NCI-H1694 treated with DMSO at 0.1 percent for 48 hours (cell line): Measurements from ENCODE around the gene ARFGAP3.
A peak's percentile ranks its signal among the peaks of the same experiment; 100 is the strongest.

ENCODE experiments used
- DNase-seq: peaks from one replicate; lab custom pipeline; 2025; lab: John Stamatoyannopoulos, UW

ARFGAP3 gene

DNA sequence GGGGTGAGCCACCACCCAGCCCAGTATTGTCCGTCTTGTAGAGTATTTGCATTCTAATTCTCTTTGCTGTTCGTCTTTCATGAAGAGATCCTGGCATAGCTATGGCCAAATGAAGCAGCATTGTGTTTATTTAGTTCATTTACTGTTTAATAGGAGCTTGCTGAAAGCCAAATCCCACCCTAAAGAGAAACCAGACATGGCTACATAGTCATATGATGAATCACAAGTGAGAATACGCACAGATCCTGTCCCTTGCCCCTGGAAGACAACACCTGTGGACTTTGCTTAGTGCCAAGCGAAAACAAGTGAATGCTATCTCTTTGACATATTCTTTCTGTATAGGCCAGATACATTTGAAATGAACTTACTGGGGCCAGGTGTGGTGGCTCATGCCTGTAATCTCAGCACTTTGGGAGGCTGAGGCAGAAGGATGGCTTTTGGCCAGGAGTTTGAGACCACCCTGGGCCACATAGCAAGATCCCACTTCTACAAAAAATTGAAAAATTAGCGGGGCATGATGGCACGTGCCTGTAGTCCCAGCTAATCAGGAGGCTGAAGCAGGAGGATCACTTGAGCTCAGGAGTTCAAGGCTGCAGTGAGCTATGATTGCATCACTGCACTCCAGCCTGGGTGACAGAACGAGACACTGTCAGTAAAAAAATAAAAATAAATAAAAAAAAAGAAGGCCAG is 5.1 kb upstream of the ARFGAP3 start:
- no peak for DNase-seq

DNA sequence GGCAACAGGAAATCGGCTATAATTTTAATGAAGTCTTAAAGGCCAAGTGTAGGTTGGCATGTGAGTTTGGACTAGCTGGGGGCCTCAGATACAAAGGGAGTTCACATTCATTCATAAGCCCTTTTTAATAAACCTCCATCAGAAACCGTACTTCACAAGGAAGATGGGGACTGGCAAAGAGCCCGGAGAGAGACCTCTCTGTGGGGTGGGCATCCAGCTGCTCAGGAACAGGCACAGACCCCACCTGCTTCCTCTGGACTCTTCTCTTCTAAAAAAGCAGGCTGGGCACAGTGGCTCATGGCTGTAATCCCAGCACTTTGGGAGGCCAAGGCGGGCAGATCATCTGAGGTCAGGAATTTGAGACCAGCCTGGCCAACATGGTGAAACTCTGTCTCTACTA is 3.9 kb upstream of the ARFGAP3 start:
- DNase-seq = peak; percentile 12

DNA sequence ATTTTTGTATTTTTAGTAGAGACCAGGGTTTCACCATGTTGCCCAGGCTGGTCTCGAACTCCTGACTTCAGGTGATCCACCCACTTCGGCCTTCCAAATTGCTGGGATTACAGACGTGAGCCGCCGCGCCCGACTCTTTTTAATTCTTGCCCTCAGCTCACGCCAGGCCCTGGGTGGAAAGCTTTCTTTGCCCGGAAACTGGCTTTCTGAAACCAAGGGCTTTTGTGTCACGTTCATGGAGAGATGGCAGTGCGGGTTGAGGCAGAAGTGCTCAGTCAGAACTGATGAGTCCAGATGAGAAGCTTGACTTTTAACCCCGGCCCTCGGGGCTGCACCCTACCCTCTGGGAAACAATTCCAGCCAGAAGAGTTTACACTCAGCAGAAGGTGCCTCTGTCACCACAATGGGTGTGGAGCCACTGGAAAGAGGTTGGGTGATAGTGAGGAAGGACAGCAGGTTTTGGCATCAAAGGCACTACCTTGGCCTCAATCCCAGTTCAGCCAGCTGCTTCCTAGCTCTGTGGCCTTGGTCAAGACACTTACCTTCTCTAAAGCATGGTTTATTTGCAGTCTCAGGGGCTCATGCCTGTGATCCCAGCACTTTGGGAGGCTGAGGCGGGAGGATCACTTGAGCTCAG is 890 bp upstream of the ARFGAP3 start:
- no peak for DNase-seq

DNA sequence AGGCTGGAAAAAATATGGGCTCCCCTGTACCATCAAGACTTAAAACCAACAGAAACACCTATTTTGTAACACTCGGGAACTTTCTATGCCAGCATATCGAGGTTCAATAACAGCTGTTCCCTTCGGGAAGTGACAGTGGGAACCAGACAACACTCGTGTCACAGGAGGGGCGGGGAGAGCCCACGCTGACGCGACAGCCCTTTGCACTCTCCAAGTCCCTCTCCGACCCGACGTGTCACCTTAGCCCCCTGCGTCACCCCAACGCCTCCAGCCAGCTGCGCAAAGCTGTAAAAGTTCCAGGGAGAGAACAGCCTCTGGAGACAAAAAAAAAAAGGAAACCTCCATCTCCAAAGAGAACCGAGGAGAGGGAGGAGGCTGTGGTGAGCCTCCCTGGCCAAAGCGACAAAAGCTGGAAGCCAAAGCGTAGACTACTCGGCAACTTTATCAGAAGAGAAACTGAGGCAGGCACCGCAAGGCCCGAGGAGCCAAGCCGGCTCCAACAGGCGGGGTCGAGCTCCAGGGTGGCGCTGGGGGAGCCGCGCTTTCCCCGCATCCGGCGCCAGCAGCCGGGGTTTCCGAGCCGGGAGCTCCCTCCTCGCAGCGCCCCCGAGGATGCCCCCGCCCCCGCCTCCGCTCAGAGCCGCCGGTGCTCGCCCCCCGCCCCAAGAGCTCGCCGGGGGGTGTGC is 751 bp downstream of the ARFGAP3 start:
- no peak for DNase-seq

DNA sequence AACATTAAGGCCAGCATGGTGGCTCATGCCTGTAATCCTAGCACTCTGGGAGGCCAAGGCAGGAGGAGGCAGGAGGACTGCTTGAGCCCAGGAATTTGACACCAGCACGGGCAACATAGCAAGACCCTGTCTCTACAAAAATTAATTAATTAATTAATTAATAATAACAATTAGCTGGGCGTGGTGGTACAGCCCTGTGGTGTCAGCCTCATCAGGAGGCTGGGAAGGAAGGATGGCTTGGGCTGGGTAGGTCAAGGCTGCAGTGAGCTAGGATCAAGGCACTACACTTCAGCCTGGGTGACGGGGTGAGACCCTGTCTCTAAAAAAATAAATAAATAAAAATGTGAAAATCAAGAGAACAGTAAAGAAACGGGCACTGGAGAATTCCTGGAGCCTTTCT is 1.4 kb downstream of the ARFGAP3 start:
- DNase-seq = no peak

DNA sequence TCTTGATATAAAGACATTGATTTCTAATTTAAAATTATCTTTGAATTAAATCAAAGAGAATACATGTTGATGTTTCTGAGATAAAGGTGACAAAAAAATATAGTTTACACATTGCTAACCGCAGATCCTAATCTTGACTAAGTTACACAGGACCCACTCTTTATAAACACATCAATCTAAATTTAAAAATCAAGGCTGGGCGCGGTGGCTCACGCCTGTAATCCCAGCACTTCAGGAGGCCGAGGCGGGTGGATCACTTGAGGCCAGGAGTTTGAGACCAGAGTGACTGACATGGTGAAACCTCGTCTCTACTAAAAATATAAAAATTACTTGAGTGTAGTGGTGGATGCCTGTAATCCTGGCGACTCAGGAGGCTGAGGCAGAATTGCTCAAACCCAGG is 1.9 kb downstream of the ARFGAP3 start:
- no peak for DNase-seq

DNA sequence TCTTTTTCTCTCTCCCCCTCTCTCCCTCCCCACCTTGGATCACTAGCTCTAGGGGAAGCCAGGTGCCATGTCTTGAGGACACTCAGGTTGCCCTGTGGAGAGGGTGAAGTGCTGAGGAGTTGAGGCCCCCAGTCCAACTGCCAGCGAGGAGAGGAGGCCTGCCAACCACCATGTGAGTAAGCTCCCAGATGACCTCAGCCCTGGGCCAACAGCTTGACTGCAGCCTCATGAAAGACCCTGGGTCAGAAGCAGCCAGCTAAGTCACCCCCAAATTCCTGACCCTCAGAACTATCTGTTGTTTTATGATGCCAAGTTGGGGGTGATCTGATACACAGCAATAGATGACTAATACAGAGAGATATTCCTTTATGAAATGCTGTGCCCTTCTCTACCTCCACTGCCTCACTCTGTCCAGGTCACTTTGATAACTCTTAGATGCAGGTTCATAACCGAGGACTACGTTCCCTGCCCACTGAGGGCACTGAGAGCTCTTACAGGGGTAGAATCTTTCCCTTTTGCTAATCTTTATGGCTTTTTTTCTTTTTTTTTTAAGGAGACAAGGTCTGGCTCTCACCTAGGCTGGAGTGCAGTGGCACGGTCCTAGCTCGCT is 8.0 kb downstream of the ARFGAP3 start:
- DNase-seq = no peak

DNA sequence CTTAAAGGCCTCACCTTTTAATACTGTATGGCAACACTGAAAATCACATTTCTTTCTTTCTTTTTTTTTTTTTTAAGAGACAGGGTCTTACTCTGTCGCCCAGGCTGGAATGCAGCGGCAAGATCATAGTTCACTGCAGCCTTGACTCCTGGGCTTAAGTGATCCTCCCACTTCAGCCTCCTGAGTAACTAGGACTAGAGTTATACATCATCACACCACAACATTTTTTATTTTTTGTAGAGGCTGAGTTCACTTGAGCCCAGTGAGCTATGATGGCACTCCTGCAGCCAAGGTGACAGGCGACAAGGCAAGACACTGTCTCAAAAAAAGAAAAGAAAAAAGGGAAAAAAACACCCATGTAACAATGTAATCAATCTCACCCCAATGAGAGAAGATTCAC is 10.0 kb downstream of the ARFGAP3 start:
- no peak for DNase-seq

DNA sequence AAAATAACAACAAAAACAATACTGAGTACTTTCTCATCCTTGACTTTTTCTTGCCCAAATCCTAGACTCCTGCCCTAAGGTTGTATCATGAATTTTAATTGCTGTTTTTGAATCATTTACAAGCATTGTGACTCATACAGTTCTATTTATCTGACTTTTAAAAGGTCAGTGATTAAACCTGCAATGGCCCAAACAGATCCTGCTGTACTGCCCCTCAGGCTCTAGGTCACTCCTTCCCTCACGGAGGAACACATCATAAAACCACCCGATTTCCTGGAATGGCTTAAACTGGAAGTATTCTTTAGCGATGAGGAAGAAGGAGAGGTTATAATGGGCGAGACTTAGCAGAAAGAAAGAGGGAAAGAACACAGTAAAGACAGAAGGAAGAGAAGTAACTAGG is 12.3 kb downstream of the ARFGAP3 start:
- no peak for DNase-seq

DNA sequence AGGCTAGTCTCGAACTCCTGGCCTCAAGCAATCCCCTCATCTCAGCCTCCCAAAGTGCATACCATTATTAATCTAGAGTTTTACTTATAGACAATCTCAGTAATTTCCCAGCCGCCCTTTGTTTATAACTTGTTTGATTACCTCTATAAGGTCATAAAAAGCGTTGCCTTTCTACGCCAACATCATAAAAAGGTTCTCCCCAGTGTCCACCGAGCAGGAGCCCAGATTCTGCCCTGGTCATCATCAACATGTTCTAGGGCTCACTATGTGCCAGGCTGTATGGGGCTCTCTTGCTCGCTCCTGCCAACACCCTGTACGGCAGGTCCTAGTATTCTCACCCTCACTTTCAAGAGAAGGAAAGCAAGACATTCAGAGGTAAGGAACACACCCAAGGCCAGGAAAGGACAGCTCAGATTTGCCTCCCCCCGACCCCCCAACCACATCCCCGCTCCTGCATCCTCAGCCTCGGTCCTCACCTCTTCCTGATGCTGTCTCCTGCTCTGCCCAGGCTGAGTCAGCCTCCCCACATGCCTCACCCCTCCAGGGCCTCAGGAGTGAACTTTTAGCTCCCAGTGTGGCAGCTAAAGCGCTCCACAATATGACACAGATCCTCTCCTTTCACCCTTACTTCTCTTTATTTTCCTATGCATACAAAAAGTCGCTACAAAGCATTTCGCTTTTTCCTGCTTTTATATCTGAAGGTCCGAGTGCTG is 14.3 kb downstream of the ARFGAP3 start:
- DNase-seq = no peak

DNA sequence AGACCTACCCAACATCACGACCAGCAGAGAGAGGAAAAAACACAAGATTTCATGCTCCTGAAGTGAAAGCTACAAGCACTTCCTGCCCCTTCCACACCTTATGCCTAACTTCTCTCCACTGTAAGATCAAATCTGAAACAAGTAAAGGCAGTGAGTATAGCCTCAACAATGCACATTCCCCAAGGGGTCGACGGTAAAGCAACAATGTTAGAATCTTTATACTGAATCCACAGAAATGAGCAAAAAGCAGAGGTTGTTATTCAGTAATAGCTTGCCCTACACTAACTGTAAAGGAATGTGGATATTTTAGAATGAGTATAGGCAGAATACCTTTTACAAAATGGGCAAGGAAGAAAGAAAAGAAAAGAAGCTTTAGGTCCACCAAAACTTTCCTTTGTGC is 15.6 kb downstream of the ARFGAP3 start:
- DNase-seq = no peak

DNA sequence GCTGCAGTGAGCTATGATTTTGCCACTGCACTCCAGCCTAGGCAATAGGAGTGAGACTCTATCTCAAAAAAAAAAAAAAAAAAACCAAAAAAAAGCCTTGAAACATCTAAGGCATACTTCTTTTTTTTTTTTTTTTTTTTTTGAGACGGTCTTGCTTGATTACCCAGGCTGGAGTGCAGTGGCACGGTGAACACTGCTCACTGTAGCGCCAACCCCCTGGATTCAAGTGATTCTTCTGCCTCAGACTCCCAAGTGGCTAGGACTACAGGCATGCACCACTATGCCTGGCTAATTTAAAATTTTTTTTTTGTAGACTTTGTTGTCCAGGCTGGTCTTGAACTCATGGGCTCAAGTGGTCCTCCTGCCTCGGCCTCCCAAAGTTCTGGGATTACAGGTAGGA is 19.5 kb downstream of the ARFGAP3 start:
- DNase-seq = no peak

DNA sequence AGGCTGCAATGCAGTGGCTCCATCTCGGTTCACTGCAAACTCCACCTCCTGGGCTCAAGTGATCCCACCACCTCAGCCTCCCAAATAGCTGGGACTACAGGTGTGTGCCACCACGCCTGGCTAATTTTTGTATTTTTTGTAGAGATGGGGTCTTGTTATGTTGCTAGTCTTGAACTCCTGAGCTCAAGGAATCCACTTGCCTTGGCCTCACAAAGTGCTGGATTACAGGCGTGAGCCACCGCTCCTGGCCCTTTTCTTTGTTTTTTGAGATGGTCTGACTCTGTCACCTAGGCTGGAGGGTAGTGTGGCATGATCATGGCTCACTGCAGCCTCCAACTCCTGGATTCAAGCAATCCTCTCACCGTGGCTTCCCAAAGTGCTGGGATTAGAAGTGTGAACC is 21.0 kb downstream of the ARFGAP3 start:
- no peak for DNase-seq

DNA sequence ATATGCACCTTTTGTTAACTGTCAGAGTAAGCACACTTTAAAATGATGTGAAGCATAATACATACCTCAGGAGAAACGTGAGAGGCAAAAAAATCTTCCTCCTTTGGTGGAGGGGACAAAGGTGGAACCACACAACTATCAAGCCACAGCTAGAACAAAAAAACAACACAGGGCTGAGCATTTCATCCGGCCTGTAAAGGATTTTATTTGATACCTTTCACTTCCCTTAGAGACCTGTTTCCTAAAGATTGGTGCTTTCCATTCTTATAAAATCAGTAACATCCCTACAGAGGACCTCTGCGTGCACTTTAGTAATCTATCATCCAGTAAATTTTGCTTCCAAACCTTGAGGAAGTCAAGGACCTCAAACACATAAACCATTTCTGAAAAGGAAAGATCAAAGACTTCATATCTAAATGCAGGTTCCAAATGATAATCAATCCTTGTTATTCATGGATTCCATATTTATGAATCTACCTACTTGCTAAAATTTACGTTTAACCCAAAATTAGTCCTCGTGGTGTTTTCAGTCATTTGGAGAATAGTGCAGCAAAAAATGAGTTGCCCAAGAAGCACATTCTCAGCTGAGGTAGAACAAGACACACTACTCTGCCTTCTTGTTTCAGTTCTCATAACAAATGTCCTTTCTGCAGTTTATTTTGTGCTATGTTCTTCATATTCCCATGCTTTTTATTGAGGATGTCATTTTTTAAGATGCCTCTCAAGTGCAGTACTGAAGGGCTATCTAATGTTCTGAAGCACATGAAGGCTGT is 22.7 kb downstream of the ARFGAP3 start:
- DNase-seq = no peak

DNA sequence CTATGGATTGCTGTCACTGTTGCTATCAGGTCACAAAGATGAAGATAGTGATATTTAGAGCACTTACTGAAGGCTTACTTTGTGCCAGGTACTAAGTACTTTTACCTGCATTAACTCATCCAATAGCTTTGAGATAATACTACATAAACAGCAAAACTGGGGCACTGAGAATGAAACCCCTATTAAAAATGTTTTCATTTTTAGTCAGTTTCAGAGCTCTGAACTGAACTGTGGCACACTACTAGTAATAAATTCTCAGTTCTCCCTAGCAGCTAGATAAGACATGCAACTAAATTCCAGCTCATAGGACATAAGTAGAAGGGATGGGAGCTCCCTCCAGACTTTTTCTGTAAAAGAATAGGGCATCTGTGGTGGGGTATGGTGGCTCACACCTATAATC is 24.0 kb downstream of the ARFGAP3 start:
- DNase-seq = no peak

DNA sequence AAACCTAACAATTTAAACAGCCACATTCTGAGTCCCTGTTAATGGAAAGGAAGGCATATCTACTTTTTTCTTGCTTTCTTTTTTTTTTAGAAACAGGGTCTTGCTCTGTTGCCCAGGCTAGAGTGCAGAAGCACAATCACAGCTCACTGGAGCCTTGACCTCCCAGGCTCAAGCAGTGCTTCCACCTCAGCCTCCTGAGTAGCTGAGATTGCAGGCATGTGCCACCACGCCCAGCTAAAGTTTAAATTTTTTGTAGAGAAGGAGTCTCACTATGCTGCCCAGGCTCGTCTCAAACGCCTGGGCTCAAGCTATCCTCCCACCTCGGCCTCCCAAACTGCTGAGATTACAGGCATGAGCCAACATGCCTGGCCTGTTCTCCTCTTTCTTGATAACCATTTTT is 25.4 kb downstream of the ARFGAP3 start:
- DNase-seq = no peak

DNA sequence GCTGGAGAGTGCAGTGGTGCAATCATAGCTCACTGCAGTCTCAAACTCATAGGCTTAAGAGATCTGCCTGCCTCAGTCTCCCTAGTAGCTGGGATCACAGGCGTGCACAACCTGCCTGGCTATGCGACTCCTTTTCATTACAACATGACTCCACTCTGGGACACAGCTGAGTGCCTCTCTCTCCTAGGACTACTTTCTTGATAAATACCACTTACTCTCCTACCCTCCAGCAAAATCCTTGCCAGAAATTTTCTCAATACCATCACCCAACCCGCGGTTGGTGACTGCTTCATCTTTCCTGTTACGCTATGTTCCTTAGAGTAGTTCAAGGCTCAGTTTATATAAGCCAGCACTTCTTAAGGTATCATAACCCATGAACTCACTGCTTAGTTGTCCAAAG is 26.9 kb downstream of the ARFGAP3 start:
- no peak for DNase-seq

DNA sequence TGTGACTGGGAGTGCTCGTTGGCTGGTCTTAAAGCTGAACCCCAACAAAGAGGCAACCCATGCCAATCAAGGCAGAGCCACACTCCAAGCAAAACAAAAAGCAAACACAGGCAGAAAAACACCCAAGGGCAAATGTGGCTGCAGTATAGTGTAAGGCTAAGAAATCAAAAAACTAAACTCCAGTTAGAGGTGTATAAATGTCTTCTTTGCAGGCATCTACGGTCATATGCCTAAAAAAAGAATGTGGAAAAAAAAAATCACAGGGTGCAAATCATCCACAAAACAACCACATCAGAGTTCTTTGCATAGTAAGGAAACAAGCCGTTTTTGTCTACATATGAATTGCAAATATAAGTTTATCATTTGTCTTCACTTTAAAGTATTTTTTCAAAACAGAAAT is 27.8 kb downstream of the ARFGAP3 start:
- no peak for DNase-seq

DNA sequence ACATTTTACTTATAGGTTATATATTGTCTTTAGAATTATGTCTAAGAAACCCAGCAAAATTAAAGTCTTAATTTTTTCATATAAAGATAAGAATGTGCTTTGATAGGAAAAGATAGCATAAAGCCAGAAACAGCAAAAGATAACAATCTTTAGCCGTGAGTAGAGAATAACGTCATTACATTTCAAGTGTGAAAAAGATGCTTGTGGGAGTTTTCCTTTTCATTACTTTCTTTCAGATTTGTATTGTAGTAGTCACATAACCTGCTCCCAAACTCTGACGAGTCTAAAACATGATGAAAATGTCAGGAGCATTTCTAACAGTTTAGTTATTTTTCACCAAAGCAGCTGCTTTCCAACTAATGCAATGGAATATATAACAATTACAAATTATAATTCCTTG is 31.3 kb downstream of the ARFGAP3 start:
- DNase-seq = no peak

DNA sequence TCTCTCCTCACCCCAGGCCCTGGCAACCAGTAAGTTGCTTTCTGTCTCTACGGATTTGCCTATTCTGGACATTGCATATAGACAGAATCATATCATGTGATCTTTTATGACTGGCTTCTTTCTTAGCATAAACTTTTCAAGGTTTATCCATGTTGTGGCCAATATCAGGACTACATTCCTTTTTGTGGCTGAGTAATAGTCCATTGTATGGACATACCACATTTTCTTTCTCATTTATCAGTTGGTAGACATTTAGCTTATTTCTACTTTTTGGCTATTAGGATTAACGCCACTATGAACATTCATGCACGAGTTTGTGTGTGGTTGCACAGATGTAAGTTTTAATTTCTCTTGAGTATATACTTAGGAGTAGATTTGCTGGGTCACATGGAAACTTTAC is 35.7 kb downstream of the ARFGAP3 start:
- no peak for DNase-seq

DNA sequence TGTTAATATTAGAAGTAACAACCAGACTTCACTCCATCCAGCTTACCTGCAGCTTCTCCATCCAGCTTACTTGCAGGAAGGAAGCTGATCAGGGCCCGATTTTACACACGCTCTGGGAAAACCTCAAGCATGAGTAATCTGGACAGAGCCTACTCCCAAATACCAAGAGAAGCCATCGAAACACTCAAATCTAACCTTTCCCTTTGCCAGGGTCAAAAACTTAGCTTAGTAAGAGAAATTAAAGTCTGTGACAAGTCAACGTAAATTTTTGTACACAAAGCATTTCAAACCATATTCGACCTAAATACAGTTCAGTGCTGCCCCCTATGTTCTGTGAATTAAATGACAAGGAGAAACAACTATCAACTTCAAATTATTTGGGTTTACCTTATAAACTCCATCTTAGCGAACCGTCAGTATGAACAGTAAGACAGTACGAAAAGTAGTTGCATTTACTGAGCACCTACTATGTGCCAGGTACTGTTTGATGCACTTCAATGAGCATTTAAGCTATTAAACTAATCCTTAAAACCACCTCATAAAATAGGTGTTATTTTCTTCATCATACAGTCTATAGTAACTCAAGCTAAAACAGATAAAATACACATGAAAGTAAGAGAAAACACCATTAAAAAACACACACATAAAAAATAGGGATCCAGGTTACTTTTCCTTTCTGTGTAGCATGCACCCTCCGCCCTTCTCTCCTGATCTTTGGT is 36.9 kb downstream of the ARFGAP3 start:
- DNase-seq = peak; percentile 51
